Skin epidermis (tissue), 12 donors: Measurements from ENCODE around the gene TYW5.
A peak's percentile ranks its signal among the peaks of the same experiment; 100 is the strongest.

ENCODE experiments used
- H3K27ac ChIP-seq, 21 experiments: fragments of 200-600 bp; sonication (generic) in 11 of 21; one replicate each; pipeline ENCODE4 v1.5.0; 2020; ENCODE audit warnings: mild to moderate bottlenecking in 3 of 21, inconsistent platforms in 2 of 21, moderate library complexity in 2 of 21
- H3K4me3 ChIP-seq, 7 experiments: fragments of 200-600 bp; sonication (generic) in 2 of 7; one replicate each; pipeline ENCODE4 v1.5.0; 2020; ENCODE audit warnings: inconsistent platforms in 2 of 7, mild to moderate bottlenecking in 2 of 7, moderate library complexity in 1 of 7

The TYW5 gene

DNA sequence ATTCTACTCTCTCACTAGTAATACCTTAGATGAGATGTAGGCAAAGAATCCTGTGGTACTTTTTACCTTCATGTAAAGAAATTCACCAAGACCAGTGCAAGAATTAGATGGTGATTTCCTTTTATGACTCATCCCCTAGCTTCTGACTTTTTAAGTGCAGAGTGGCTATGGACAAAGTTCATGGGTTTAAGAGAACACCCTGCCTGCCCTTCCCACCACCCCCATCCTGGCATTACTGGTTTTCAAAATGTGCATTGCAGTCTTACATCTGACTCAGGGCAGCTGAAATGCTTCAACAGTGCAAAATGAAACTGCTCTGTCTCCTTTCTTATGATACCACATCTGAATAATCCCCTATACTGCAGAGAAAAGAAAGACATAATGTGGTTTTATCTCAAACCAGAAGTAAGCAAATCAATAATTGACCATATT, 22.7 kb upstream of the TYW5 start:
- Histone ChIP-seq H3K4me3 (no peak overlapping the region), H3K27ac (no peak overlapping the region)

DNA sequence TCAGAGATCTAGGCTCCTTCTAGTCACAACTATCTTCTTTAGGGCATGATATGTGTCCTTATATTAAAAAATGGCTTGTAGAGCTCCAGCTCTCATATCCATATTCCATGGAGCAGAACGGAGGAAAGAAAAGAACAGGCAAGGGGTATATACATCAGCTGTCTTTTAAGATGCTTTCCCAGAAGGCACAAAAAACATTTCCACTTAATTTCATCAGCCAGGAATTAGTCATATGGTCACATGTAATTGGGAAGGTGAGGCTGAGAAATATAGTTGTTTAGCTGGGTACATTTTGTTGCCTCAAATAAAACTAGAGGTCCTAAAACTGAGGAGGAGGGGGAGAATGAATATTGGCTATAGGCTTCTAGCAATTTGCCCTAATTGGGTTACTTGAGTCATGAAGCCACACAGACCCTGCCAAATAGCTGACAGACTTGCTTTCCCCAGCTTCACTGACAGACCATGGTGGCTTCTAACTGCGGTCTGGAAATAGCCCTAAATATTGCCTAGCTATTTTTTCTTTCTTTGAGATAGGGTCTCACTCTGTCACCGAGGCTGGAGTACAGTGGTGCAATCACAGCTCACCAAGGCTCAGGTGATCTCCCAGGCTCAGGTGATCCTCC, 20.1 kb upstream of the TYW5 start:
- Histone ChIP-seq H3K4me3 (no peak overlapping the region), H3K27ac (no peak overlapping the region)

DNA sequence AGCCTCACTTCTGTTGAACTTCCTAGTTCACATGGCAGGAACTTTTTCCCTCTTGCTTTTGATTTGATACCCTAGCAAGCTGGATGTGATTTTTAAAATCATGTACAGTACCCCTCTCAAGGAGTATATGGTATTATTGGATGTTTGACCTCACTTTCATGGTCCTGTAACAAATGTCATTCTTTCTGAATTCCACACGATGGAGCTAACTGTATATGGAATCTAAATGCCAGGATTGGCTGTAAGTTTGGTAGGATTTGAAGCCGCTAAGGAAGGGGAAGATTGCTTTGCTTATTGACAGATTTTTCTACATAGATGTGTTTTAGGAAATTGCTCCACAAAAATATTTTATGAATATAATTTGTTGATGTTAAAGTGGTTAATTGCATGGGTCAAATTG, 18.4 kb upstream of the TYW5 start:
- H3K27ac ChIP-seq, result no peak overlapping the region
- no peak overlapping the region for H3K4me3 ChIP-seq

DNA sequence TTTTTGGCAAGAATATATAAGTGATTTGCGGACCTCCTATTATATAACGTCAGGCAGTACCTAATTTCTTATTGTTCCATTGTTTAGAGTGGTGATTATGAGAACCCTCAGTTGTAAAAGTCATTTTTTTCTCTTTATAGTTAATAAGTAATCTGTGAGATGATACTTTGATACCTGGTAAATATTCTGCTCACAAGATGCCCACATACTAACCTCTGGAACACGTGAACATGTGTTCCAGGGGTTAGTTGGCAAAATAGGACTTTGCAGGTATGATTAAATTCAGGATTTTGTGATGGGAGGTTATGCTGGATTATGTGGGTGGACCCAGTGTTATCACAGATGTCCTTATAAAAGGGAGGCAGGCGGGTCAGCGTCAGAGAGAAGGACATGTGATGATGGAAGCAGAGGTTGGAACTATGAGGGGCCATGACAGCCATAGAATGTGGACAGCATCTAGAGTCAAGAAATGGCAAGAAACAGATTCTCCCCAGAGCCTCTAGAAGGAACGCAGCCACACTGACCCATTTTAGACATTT, 16.9 kb upstream of the TYW5 start:
- no peak overlapping the region for H3K27ac ChIP-seq
- no peak overlapping the region for H3K4me3 ChIP-seq

DNA sequence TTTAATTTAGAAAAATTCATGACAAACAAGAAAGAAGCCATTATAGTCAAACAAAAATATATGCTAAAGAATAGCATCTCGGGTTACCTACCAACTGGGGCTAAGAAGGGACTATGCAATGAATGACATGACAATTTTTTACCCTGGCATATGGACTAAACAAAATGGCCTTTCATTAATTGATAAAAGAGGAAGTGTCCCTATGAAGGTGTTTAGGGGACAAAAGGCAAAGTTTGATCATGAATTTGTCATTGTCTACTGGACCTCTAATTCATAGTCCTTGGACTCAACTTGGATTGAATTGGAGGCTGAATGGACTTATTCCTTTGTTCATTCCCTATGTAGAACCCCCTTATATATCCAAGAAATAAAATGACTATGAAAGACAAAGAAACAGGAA, 12.8 kb upstream of the TYW5 start:
- H3K27ac ChIP-seq, result no peak overlapping the region
- H3K4me3 ChIP-seq, result no peak overlapping the region

DNA sequence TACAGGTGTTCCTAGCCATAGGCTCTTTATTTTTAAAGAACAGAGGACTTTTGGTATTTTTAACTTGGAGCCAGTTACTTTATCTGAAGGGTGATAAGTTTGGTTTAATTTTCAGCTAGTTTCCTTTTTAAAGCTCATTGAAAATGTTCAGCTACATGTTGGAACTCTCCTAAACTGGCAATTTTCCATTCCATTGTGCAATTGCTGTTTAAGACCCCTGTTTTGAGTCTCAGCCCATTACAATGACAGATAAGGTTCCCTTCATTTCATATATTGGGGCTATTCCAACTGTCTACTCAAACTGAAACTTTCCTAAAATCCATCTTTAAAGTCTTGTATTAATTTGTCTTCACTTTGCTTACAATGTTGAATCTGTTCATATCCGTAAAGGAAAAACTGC, 11.7 kb upstream of the TYW5 start:
- Histone ChIP-seq H3K27ac (no peak overlapping the region), H3K4me3 (no peak overlapping the region)

DNA sequence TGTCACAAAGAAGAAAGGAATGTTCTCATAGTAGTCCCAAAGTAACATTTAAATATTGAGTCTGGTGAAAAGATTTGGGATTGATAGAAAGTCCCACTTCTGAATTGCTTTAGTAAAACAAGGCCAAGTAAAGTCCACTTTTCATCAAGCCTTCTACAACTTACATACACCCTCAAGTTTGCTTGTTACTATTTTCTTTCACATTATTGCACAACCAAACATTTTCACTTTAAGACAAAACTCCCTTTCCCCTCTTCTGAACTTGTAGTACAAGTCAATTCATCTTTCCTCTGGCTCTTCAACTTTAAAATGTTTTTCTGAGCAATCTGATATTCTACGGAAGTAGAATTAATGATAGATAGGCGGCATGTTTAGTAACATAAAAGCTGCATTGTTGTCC, 11.1 kb upstream of the TYW5 start:
- H3K4me3 ChIP-seq, result no peak overlapping the region
- H3K27ac ChIP-seq, result no peak overlapping the region

DNA sequence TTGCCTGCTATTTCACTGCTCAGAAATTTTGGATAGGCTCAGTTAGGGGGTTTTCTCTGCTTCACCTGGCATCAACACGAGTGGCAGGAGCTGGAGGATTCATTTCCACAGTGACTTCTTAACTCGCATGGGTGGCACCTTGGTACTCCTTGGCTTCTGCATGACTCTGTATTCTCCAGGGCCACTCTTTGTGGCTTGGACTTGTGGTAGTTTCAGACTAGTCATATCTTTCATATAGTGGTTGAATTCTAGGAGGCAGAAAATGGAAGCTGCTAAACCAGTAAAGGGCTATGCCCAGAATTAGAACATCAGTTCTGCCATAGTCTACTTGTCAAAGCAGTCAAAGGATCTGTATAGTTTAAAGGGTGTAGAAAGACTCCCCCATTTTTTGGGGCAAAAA, 6.9 kb upstream of the TYW5 start:
- Histone ChIP-seq H3K4me3 (no peak overlapping the region), H3K27ac (no peak overlapping the region)

DNA sequence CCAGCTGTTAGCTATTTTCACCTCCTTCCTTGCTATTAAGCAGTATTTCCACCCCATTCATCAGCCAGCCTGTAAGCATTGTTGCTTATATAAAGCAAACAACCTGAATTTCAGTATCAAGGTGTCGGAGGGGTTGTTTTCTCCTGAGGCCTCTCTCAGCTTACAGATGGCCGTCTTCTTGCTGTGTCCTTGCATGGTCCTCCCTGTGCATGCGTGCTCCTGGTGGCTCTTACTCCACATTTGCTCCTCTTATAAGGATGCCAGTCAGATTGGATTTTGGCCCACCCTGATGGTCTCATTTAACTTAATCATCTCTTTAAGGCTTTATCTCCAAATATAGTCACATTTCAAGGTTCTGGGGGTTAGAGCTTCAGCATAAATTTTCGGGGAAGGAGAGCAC, 2.7 kb upstream of the TYW5 start:
- Histone ChIP-seq H3K27ac (no peak overlapping the region), H3K4me3 (no peak overlapping the region)

DNA sequence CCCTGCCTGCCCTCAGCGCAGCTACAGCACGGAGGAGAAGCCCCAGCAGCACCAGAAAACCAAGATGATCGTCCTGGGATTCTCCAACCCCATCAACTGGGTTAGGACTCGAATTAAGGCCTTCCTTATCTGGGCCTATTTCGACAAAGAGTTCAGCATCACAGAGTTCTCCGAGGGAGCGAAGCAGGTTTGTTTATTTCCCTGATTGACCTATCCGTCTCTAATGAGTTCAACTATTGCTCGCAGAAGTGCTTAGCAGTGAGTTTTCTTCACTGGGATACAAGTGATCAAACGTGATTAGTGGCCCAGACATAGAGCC, 730 bp upstream of the TYW5 start:
- H3K27ac ChIP-seq, result peak overlapping the region; percentile 83 to 100 (median 97)
- peak overlapping the region; percentile 80 to 100 (median 96) for H3K4me3 ChIP-seq

DNA sequence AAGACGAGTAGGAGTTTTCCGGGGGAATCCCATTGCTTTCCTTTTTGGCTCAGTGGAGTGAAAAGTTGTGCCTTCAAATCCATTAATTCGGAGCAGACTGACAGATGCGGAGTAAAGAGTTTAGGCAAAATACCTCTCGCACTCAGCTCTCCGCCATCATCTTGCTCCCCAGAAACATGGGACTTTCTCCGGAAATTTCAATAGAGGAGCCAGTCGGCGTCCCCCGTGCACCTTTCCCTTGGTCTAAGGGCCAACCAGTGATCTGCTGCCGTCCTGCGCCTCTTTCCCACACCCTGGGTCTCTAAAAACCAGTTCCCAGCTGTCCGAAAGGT, 318 bp downstream of the TYW5 start:
- H3K27ac ChIP-seq, result peak overlapping the region; percentile 83 to 100 (median 97)
- peak overlapping the region; percentile 80 to 100 (median 96) for H3K4me3 ChIP-seq

DNA sequence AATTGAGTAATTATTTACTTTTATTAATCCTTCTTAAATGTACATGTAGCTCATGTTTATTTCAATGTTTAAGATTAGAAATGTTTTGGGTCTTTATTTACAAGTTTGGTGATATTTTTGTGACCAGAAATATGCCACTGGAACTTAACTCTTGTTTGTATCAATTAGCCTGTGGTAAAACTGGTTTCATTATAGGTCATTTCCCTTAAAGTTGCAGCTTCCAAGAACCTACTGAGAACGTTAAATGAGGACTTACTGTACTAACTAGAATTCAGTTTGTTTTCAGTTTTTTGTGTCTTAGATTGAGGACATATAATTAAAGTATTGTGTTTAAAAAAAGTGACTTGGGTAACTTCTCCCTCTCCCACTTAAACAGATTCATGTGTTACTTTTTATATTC, 4.3 kb downstream of the TYW5 start:
- Histone ChIP-seq H3K4me3 (no peak overlapping the region), H3K27ac (no peak overlapping the region)

DNA sequence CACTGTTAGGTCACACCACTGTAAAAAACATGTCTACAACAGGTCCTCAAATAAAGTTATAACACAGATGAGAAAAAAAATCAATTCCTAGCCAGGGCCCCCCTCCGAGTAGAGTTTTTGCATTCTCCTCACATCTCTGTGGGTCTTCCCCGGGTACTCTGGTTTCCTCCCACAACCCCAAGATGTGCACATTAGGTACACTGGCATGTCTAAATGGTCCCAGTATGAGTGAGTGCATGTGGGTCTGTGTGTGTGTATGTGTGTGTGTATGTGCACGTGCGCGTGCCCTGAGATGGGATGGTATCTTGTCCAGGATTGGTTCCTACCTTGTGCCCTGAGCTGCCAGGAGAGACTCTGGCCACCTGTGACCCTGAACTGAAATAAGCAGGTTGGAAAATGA, 4.9 kb downstream of the TYW5 start:
- Histone ChIP-seq H3K27ac (no peak overlapping the region), H3K4me3 (no peak overlapping the region)

DNA sequence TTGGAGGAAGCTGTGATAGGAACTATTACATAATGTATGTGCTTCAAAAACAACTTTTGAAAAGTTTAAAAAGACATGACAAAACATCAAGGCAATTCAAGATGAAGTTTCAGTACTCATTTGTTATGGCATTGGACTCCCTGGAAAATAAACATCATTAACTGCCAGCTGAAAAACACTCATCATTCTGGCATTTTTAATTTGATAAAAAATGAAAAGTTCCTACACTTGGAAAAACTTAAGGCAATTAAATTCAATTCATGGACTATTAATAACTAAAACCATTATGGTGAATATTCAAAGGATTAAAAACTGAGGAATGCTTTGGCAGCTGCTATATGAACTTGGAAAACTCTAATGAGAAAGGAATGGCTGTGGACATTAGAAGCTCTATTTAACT, 8.5 kb downstream of the TYW5 start:
- H3K4me3 ChIP-seq, result no peak overlapping the region
- no peak overlapping the region for H3K27ac ChIP-seq

DNA sequence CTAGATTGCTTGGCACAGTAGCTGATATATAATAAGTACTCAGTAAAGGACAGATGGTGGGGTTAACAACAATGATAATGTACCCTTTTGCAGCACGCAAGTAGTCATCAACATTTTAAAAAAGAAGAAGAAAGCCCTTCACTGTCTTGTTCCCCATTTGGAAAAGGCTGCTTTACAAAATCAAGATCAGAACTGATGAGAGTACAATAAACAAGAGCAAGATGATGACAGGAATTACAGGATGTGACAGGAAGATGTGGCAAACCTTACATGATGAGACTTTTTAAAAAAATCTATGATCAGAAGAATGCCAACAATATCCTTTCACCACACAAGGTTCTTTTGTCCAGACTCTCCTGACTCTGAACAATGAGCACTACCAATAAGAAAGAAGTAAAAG, 9.1 kb downstream of the TYW5 start:
- Histone ChIP-seq H3K4me3 (no peak overlapping the region), H3K27ac (no peak overlapping the region)

DNA sequence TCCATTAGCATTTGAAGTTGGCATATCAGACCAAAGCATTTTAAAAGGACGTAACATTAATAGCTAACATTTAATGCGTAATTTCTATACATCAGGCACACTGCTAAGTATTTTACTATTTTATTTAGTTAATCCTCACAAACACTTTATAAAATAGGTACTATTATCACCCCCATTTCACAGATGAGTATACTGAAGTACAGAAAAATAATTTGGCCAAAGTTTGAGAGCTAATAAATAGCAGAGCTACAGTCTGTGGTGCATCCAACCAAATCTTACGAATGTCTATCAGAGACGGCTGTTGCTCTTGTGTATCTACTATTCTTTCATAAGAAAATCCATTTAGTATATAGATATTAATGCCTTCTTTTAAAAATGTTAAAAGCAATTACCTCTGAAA, 11.9 kb downstream of the TYW5 start:
- Histone ChIP-seq H3K4me3 (no peak overlapping the region), H3K27ac (no peak overlapping the region)

DNA sequence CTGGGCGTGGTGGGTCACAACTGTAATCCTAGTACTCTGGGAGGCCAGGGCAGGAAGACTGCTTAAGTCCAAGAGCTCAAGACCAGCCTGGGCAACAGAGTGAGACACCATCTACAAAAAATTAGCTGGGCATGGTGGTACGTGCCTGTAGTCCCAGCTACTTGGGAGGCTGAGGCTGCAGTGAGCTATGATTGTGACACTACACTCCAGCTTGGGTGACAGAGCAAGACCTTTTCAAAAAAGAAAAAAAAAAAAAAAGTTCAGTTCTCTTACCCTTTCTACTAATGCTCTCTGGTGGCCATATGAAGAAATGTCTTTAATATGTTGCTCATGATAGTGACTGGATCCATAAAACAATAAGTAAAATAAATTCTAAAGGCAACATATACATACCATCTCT, 14.9 kb downstream of the TYW5 start:
- H3K4me3 ChIP-seq, result no peak overlapping the region
- H3K27ac ChIP-seq, result no peak overlapping the region

DNA sequence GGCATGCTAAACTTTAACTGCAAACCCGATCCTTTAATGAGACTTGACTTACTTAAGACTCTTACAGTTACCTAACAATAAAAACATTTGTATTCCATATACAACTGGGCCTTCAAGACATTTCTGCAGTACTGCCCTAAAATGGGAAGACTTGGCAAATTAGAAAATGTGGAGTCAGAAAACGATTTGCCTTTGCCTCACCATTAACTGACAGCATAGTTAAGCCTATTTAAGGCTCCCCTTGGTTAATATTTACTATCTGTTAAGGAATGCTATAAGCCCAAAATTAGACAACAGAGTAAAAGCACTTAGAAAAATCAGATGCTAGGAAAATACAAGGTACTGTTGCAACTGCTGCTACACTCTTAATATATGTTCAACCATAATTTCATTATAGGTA, 18.7 kb downstream of the TYW5 start:
- Histone ChIP-seq H3K27ac (no peak overlapping the region), H3K4me3 (no peak overlapping the region)

DNA sequence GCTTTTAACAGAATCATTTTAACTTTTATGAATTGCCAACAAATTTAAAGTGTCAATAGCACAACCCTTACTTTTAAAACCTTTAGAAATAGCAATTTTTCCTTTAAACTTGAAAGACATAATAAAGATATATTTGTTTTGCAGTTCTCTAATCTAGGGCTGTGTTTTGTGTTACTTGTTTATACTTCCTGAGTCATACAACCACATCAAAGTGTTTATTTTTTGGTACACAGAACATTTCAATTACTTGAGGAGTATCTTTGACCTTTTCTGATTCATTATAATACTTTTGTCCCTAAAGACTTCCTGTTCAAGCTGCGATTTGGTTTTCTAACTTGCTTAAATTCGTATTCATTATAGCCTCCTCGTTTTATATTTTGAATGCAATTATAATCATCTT, 21.8 kb downstream of the TYW5 start:
- H3K4me3 ChIP-seq, result no peak overlapping the region
- H3K27ac ChIP-seq, result peak overlapping the region in 1 of 21 experiments; percentile 13

DNA sequence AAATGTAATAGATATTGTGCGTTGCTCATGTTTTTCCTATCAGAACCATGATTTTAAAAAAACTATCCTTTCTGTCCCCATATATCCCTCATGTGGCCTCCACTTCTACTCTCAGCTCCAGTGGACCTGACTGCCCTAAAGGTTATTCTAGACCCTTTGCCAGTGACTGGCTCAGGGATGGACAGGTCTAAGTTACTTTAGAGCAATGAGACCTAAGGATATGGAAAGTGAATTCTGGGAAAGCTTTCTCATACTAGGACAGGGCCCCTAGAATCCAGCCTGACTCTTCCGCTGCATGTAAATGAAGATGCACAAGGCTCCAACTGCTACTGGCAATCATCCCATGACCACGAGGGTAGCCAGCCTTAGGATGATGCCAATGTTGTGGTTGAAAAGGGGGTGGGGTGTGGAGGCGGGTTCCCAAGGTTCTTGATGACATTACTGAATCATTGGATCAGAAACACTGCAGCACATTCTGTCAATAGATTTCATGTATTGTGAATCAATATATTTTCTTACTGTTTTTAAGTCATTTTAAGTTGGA, 22.9 kb downstream of the TYW5 start:
- Histone ChIP-seq H3K4me3 (no peak overlapping the region), H3K27ac (peak overlapping the region in 1 of 21 experiments; percentile 41)

DNA sequence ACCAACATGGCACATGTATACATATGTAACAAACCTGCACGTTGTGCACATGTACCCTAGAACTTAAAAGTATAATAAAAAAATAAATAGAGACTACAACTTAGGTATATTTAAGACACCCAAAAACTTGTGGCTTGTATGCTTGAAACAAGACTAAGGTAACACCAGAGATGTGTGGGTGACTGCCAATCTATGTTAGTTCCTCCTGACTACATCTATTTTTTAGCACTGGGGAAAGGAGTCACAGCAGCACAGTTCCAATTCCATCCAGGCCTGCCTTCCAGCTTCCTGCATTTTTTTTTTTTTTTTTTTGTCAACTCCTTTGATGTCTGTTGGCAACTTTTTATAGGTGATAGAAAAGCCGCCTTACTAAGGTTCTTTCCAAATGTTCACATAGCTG, 26.0 kb downstream of the TYW5 start:
- Histone ChIP-seq H3K27ac (no peak overlapping the region), H3K4me3 (no peak overlapping the region)

DNA sequence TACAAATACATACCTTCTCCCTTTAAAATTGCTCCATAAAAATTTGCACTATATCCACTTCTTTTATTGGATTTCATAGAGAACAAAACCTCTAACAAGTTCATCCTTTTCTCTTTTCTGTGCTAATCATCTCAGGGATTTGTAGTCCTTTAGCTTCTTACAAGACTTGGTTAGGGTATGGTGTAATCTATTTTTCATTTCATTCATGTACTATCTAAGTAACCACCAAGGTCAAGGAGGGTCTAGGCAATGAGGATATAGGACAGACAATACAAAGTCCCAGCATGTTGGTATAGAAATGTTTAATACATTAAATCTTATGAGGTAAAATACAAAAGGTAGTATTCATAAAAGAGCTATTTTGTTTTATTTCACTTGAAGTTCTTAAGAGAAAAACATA, 26.7 kb downstream of the TYW5 start:
- Histone ChIP-seq H3K4me3 (no peak overlapping the region), H3K27ac (no peak overlapping the region)
